HT-29 (cell line): ENCODE measurements around the gene RLF. TPM values are rescaled to one million over a fixed set of nuclear protein-coding genes. Genes with fewer than 3 reads are reported as not detected.

Experiments used
- DNase-seq: peaks from one replicate; pipeline ENCODE4 v3.0.0-alpha.2; 2015; ENCODE audit warnings: low spot score
- total RNA-seq: library from RNA; depleted of rRNA; stranded (reverse); fragments of >200 nt; shearing (Covaris generic); gene quantifications from 2 replicates; pipeline ENCODE4 v1.2.3, GENCODE V29; 2014; rRNA removed

The RLF gene, protein sequence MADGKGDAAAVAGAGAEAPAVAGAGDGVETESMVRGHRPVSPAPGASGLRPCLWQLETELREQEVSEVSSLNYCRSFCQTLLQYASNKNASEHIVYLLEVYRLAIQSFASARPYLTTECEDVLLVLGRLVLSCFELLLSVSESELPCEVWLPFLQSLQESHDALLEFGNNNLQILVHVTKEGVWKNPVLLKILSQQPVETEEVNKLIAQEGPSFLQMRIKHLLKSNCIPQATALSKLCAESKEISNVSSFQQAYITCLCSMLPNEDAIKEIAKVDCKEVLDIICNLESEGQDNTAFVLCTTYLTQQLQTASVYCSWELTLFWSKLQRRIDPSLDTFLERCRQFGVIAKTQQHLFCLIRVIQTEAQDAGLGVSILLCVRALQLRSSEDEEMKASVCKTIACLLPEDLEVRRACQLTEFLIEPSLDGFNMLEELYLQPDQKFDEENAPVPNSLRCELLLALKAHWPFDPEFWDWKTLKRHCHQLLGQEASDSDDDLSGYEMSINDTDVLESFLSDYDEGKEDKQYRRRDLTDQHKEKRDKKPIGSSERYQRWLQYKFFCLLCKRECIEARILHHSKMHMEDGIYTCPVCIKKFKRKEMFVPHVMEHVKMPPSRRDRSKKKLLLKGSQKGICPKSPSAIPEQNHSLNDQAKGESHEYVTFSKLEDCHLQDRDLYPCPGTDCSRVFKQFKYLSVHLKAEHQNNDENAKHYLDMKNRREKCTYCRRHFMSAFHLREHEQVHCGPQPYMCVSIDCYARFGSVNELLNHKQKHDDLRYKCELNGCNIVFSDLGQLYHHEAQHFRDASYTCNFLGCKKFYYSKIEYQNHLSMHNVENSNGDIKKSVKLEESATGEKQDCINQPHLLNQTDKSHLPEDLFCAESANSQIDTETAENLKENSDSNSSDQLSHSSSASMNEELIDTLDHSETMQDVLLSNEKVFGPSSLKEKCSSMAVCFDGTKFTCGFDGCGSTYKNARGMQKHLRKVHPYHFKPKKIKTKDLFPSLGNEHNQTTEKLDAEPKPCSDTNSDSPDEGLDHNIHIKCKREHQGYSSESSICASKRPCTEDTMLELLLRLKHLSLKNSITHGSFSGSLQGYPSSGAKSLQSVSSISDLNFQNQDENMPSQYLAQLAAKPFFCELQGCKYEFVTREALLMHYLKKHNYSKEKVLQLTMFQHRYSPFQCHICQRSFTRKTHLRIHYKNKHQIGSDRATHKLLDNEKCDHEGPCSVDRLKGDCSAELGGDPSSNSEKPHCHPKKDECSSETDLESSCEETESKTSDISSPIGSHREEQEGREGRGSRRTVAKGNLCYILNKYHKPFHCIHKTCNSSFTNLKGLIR (N-terminal part only)
- 4.9 and 5.0 TPM in 2 replicates for total RNA-seq

DNA sequence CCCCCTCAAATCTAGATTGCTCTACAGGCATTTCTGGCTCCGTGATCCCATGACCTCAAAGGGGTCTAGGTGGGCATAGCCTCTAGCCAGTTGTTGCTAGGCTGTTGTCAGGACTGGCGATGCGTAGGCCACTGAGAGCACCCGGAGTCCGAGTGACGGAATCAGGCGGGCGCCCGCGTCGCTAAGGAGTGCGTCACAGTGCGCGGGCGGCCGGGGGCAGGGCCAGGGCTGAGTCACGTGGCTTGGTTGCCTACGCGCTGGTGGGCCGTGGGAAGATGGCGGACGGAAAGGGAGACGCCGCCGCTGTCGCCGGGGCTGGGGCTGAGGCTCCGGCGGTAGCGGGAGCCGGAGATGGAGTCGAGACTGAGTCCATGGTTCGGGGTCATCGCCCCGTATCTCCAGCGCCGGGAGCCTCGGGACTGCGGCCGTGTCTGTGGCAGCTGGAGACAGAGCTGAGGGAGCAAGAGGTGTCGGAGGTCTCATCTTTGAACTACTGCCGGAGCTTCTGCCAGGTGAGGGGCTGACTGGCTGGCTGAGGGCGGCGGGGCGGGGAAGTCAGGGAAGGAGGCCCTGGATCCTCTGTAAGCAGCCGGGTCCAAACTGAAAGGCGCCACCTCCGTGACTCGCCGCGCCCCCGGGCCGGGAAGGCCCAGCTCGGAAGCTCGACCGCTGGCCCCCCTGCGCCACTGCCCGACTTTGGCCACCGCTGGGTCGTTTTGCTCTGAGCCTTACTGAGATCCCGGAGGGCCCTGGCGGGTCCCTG, at the start of gene RLF:
TSS of gene RLF (plus strand) at position 263 of the 763 bp plus-strand sequence. CDS start at position 276, 13 bp downstream.
- peak; percentile 96 for DNase-seq

GRCh38 chr1:40114400-40114799, 46.8 kb upstream of the RLF start:
- no peak for DNase-seq

GRCh38 chr1:40120128-40120527, 41.1 kb upstream of the RLF start:
- DNase-seq = no peak

- no peak for DNase-seq
Observed at GRCh38 chr1:40122855-40123254, 38.3 kb upstream of the RLF start.

- peak; percentile 52 for DNase-seq
Observed at GRCh38 chr1:40130892-40131291, 30.3 kb upstream of the RLF start.

DNA sequence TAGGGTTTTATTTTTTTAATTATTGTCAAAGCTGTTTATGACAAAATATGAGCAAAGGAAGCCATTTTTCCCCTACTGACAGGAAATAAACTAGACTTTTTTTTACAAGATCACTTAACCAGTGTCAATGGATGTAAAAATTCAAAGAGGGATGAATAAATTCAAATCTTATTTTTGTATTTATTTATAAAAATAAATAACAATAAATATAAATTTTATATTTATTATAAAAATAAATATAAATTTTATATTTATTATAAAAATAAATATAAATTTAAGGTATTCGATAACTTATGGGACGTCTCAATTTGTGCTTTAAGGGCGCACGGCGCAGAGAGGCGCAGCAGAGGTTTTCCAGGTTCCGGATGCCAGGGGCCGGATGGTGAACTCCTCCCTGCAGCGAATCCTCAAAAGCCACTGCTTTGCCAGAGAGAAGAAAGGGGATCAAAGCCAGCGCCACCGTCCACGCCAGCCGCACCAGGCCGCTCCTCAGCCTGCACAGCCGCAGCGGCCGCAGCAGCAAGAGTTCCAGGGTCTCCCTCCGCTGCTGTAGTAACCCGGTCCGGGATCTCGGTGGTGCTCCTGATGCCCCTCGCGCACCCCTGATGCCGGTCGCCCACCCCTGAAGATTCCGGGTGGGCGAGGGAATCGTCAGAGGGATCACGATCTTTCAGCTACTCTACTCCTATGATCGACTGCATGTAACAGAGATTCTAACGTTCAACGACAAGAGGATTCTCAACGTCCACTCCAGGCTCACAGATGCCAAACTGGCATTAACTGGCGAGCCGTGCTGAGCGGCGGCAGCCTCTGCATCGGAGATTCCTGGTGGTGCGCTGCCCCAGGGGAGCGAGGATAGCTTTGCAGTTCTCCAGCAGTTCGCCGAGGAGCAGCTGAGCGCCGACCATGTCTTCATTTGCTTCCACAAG, 28.5 kb upstream of the RLF start:
- DNase-seq = no peak

DNA sequence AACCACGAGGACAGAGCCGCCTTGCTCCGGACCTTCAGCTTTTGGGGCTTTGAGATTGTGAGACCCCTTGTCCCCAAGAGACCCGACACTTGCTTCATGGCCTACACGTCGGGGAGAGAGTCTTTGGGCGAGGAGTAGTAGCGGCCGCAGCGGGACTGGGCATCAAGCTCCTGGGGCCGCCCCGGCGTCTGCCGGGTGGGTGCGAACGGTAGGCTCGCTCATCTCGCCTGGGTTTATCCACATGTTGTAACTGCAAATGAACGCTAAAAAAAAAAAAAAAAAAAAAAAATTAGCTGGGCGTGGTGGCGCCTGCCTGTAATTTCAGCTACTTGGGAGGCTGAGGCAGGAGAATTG, 27.9 kb upstream of the RLF start:
- no peak for DNase-seq

- no peak for DNase-seq
Observed at GRCh38 chr1:40133839-40134238, 27.3 kb upstream of the RLF start.

DNA sequence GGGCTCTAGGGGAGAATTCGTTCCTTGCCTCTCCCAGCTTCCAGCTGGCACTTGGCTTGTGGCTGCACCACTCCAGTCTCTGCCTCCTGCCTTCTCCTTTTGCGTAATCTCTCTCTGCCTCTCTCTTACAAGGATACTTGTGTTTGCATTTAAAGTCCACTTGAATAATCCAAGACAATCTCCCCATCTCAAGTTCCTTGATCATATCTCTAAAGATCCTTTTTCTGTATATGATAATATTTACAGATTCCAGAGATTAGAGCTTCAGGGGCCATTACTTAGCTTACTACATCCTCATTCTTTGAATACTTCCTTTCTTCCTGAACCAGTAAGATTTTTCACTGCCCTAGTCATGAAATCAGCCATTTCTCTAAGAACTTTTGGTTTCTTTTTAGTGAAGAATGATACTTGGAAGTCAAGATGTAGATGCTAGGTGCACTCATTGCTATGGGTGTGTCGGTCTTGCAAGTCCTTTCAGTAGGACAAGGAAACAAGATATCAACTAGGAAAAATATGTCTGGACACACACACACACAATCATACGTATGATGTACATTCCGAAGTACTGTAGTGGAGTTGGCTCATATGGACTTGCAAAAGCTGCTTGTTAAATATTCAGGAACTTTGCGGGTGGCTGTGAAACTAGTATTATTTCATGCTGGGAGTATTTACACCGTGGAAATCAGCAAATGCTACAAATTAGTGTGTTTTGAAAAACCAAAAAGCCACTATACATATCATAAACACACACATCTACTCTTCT, 20.8 kb upstream of the RLF start:
- DNase-seq = peak; percentile 46

DNA sequence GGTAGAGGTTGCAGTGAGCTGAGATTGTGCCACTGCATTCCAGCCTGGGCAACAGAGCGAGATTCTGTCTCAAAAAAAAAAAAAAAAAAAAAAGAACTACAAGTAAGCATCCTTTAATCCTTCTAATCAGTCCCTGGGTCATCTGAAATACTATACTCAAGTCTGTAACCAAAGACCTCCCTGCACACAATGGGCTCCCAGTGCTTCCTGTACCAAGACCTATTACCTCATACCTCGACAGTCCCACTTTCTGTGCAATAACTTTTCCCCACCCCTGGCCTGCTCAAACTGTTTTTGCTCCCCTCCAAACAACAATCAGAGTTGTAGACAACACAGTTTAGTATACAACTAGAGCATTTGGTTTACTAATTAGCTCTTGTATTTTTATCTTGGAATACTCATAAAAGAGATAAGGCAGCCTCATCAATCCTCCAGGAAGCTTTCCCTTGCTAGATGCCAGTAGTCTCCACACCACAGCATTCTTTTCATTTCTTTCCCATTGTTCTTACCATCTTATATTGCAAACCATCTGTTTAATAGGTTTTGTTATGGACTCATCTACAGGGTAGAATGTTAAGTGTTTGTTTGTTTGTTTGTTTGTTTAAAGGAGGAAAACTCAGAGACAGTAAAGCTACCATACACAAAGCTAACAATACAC, 19.2 kb upstream of the RLF start:
- DNase-seq = no peak

- DNase-seq = peak; percentile 92
Observed at GRCh38 chr1:40143891-40144575, 17.2 kb upstream of the RLF start.

DNA sequence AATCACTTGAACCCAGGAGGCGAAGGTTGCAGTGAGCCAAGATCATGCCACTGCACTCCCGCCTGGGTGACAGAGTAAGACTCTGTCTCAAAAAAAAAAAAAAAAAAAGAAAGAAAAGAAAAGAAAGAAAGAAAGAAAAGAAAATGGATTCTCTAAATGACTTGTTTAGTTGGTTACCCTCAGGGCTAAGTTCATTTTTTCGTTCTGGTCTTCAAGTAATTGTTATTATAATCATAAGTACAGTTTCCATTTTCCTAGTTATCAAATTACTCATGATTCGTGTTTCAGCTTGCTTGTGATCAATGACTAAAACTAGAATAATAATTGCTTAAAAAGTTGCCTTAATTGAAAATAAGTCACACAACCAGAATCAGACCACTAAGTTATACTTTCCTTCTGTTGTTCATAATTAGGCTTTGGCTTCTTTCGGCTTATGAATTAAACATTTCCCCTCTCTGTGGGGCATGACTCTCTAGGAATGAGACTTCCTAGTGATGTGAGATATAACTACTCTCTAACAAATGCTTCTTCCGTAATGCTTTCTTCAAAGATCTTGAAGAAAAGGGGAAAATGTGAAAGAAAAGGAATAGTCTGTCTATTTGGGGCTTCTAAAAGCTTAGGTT, 9.6 kb upstream of the RLF start:
- no peak for DNase-seq

GRCh38 chr1:40153073-40153770, 8.0 kb upstream of the RLF start:
- peak; percentile 67 for DNase-seq

DNA sequence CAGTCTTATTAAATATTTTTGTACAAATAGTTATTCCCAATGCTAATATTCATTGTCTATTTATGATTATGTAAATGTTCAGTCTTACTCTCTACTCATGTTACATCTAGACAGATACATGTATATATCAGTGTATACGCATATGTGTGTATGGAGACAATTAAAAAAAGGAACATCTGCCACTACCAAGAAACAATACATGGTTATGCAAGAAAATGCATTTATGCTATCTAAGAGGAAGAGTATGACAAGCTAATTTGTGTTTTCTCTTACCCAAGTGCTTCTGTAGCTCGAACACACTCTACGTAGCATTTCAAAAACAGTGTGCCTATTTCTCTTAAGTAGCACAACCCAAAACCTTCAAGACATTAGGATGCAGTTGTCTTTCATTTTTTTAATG, 6.1 kb upstream of the RLF start:
- DNase-seq = no peak

DNA sequence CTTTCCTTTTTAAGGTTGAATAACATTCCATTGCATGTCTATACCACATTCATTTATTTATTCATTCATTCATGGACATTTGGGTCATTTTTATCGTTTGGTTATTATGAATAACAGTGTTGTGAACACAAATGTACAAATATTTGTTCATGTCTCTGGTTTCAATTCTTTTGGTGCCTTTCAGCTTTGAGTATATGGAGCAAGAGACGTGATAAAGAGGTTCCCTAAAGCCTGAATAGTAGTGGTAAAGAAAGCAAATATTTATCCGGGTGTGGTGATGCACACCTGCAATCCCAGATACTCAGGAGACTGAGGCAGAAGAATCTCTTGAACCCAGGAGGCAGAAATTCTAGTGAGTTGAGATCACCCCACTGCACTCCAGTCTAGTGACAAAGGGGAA, 5.3 kb upstream of the RLF start:
- DNase-seq = no peak

DNA sequence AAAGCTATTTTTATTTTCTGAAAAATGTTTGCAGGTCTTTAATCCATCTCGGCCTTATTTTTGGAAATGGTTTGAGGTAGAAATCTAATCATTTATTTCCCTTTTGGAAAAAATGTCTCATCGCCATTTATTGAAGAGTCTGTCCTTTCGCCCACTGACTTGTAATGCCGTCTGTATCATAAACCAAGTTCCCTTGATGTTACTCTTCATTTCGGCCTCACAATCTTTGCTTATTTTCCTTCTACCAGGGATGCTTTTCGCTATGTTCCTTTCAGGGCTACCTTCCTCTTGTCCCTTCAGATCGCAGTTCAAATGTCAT, 422 bp upstream of the RLF start:
- DNase-seq = no peak

DNA sequence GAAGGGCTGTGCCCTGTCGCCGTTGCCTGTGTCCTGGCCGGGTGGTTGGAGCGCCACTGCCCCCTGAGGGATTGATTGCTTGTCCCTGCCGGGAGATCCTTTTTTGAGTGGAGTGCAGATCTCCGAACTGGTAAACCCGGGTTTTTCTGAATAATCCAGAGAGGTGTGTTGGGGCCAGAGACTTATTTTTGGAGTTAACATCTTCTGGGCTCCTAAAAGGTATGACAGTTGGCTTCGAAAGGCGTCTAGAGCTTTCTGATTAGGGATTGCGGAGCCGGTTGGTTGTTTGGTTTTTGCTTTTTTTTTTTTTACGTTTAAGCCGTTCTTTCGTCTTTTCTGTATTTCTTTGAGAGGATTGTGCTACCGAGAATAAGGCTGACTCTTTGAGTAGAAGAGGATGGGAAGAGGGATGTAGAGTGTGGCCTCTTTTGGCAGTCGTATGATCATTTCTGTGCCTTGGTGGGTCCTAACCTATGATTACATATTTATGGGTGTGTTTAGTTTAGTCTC, 756 bp downstream of the RLF start:
- DNase-seq = peak; percentile 3
